Stimulated activated CD4-positive, alpha-beta T cell treated with anti-CD3 and anti-CD28 coated beads, Interleukin-4, amount 100 ng/mL, for 1 hour (primary cell): Measurements from ENCODE around the gene PON3.

Experiments
- DNase-seq: peaks from one replicate; pipeline ENCODE4 v3.0.0-alpha.2; 2020

The PON3 gene

DNA sequence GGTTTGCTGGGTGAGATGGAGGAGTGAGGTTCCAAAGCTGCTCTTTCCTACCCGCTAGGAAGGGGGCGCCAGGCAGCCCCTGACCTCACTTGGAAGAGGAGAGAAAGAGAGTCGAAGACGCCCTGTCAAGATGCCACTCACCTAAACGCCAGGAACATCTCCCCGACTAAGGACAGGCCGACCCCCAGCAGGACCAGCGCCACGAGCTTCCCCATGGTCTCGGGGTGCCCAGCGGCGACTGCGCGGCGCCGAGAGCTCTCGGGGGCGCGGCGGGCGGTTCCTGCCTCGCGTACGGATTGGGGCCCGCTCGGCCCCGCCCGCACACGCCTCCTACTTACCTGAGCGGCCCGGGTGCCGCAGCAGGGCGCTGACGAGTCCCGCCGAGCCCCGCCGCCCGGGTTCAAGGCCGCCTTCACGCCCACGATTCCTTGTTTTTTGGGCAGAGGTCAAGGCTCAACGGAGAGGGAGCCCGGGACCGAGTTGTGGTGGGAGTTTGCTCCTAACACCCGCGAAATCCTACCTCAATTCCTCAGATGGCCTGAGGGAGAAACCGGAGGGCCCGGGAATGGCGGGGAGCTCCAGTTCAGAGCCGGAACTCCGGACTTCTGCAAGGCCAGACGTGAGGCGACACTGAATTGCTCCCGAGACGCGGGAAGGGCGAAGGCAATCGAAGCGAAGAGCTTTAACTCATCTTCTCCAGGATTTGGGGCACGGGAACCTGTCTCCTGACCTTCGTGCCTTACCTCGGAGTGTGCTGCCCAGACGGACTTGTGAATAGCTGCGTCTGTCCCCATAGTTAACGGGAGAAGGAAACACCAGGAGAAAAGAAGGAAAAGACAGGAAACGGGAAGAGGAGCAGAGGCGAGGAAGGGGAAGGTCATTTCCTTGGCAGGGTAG lies at the start of gene PON3:
Gene PON3 (minus strand): TSS at position 240 of the 897 bp plus-strand sequence. CDS start 25 bp downstream, at position 215.
- DNase-seq, result peak; percentile 7

GRCh38 chr7:95444796-95445195 lies 48.6 kb upstream of the PON3 start:
- no peak for DNase-seq

- DNase-seq, result no peak
Measured at GRCh38 chr7:95441042-95441823, 45.1 kb upstream of the PON3 start.

DNA sequence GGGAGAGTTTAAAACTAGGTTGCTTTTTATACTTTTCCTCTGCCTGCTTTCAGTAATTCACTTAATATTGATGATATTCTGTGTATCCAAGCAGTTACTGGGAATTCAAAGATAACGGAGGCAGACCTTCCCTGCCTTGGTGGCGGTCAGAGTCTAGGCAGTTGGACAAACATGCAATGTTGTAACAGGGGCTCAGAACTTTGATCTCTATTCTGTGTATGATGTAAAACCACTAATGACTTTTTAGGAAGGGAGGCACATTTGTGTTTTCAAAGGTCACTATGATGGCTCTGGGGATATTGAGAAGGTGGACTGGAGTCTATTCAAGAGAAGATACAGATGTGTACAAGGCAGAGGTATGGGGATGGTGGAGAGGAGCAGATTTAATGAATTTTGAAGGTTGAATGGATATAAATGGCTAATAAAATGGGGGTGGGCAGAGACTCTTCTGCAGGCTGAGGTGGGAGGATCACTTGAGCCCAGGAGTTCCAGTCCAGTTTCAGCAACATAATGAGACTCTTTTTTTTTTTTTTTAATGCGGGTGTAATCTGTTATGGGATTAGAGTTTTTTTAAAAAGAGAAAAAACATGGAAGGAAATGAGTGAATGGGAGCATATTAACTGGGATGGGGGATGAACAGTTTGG lies 44.3 kb upstream of the PON3 start:
- no peak for DNase-seq

DNA sequence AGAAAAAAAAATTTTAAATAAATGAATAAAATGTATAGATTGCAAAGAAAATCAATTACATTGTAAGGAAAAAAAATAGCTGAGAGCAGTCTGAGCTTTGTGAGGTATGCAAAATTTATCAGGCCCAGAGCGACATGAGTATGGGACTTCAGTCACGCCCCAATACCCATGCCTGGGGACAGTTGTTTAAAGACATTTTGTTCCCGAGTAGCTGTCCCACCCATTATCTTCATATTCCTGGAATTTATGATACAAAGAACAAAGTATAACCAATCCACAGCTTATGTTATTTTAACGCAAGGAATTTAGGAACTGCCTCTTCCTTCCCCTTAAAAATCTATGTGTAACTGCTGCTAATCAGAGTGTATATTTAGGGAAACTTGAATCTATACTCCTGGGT lies 40.2 kb upstream of the PON3 start:
- no peak for DNase-seq

DNA sequence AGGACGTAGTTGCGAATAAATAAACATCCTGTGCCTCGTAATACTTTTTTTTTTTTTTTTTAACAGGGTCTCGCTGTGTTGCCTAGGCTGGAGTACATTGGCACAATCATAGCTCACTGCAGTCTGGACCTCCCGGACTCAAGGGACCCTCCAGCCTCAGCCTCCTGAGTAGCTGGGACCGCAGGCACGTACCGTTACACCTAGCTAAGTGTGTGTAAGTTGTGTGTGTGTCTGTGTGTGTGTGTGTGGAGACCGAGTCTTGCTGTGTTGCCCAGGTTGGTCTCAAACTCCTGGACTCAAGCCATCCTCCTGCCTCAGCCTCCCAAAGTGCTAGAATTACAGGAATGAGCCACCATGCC lies 39.2 kb upstream of the PON3 start:
- DNase-seq, result no peak

GRCh38 chr7:95434557-95435421 lies 38.6 kb upstream of the PON3 start, which contains the start of gene PON2:
Gene PON2, minus strand, starts transcription at chr7:95435028. Its CDS starts 77 bp downstream, at chr7:95434951.
- DNase-seq, result peak; percentile 31

DNA sequence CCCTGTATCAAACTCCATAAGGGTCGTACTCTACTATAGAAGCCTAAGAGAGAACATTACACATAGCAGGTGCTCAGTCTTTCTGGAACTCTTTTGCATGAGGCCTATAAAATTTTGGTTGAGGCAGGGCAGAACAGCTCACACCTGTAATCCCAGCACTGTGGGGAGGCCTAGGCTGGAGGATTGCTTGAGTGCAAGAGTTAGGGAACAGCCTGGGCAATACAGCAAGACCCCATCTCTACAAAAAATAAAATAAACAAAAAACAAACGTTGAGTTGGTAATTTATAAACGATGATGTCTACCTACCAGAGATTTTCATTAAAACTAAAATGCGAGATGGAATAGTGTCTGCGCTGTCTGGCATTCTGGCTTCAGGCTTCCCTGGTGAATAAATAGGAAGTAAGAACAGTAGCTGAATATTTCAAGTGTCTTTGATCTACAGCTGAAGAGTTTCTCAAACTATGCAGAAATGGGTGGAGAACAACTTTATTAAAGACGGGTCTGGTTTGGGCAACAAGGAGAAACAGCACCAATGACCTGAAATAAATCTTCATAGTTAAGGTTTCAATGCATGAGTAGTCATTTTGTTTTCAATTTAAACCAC lies 37.9 kb upstream of the PON3 start:
- no peak for DNase-seq

GRCh38 chr7:95433129-95433528 lies 37.0 kb upstream of the PON3 start:
- DNase-seq, result no peak

DNA sequence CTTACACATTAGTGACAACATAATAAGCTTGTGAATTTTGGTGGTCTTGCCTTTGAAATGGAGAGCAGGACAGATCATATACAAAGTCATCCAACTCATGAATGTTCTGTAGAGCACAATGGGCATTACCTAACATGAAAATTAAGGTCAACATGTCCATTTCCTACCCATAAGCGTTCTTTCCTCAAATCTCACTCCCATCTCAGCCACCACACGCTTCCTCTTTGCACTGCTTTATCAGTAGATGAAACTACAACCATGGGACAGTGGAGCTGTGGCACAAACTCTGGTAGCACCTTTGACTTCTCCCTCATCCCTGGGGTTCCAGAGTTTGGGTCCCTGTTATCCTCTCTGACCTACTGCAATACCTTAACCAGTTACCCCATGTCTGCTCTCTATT lies 36.4 kb upstream of the PON3 start:
- DNase-seq, result no peak

DNA sequence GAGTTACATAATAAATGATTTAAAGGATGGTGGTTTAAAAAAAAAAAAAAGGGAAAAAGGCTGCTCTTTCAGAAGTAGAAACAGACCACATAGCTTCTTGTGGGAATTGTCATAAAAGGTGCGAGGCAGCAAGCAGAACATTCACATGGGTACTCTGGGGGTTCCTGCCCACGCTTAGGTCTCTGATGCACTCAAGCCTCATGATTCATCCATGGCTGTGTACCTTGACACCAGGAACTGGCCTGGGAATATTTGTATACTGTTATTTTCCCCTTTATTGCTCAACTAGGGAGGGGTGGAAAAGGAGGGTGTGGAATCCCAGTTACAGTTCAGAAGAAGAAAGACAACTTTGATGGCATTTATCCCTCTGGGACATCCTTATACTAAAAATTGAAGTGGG lies 34.7 kb upstream of the PON3 start:
- DNase-seq, result no peak

DNA sequence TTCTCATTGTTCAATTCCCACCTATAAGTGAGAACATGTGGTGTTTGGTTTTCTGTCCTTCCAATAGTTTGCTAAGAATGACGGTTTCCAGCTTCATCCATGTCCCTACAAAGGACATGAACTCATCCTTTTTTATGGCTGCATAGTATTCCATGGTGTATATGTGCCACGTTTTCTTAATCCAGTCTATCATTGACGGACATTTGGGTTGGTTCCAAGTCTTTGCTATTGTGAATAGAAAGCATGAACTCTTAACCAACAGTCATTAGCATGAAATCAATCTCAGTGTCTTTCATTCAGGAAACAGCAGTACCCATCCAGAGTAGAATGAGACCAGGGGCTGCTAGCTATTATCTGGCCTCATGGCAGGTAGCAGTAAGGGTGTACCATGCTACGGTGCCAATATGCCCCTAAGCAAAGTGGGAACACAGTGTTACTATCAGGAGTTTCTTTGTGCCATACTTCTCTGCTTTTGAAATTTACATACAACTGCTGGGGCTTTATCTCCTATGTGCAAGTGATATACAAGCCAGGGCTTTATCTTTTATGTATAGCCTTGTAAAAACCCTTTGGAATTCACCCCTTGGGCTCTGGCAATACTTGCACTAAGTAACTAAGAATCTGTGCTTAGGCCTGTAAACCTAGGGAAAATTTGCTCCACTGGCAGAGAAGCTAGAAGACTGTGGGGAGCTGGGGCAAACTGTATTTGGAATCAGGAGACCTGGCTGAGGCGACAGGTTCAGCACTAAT lies 33.2 kb upstream of the PON3 start:
- no peak for DNase-seq

GRCh38 chr7:95427914-95428516 lies 31.8 kb upstream of the PON3 start:
- no peak for DNase-seq

DNA sequence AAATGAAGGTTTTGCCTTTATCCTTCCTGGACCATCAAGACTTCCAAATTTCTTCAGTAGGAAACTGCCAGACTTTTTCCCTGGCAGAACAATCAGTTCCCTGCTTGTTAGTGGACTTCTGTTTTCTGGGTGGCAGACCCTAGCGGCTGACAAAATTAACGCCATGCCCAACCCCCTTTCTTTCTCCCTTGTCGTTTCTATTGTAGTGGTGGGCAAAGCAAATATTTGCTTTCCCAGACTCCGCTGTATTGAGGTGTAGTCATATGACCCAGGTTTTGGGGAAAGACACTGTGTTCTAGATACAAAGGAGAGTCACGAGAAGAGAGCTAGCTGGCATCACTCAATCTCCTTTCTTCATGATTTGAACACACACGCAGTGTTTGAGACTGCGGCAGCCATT lies 31.0 kb upstream of the PON3 start:
- no peak for DNase-seq

- DNase-seq, result no peak
Measured at GRCh38 chr7:95425694-95426093, 29.5 kb upstream of the PON3 start.

DNA sequence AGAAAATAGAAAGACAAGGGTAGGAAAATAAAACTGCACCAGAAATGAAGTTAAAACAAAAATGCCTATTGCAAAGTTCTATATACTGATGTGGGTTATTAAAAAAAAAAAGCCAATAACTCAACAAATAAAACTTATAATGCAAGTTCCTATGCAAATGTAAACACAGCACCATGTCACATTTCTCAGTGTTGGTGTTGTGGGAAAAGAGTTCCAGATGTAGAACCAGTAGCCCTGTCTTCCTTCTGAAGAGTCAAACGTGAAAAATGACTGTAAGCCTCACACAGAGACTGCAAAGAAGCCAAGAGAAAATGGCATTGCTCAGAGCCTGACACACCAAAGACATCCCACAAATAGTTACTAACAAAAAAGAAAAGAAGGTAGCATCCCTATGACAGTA lies 28.5 kb upstream of the PON3 start:
- no peak for DNase-seq

DNA sequence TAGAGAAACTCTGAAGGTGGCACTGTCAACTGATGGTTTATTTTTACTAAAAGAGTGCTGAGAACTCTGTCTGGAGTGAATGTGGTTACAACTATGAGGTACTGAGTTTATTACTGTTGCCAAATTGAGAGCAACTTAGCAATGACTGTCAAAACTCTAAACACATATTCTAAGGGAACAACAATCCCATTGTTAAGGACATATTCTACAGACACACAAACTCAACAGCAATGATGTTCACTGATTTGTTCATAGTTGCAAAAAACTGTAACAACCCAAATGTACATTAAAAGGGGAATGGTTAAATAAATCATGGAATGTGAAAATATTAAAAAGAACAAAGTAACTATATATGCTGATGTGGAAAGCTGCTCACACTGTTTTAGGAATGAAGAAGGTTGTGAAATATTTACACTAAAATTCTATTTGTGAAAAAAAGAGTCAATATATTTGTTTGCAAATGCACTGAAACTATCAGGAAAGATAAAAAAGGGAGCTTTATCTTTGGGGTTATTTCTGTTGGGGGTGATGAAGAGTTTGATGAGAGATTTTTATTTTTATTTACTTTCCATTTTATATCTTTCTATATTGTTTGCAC lies 25.8 kb upstream of the PON3 start:
- no peak for DNase-seq

- DNase-seq, result no peak
Measured at GRCh38 chr7:95421000-95421846, 25.0 kb upstream of the PON3 start.

DNA sequence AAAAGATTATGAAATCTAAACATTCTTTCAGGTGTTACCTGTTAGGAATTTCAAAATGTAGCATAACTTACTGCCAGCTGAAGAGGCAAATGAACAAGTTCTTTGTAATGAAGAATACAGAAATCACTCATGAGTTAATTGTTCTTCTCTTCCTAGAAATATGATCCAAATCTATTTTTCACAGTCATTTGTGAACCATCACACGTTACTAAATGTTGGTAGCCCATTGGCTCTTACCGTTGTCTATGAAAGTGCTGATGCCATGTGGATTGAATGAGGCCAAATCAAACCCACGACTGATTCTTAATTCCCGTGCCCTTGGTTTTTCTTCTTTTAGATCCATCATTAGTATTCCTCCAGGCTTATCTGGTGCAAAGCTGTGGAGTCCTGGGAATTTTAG lies 15.9 kb upstream of the PON3 start:
- no peak for DNase-seq

DNA sequence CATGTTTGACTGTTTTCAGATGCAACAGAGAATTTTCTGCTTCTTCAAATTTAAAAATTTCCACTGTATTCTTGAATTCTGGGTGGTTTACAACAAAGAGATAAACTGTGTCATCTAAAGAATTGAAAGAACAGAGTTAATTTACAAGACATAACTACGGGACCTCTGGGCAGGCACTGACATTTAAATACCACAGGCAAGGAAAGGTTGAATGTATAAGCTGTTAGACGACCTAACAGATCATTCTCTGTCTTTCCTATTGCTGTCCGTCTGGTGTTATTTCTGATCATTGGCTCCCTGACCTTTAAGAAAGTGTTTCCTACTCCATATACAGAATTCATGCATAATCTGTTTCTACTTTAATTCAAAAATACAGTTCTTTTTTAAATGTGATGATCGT lies 15.5 kb upstream of the PON3 start:
- no peak for DNase-seq
